Stomach (tissue), 9 donors: ENCODE results near the gene FRMPD2. TPM values are rescaled to one million over a fixed set of nuclear protein-coding genes. Genes with fewer than 3 reads are reported as not detected.

Source experiments
- DNase-seq, 2 donors: peaks; one replicate each; pipeline versions ENCODE4 v3.0.0 to v3.0.0-alpha.2; 2013 to 2019
- H3K27ac ChIP-seq, 5 donors: fragments of 200-600 bp in 4 of 5; sonication (generic) in 4 of 5; one replicate each; pipeline ENCODE4 v1.5.1; 2013 to 2019; ENCODE audit warnings: mild to moderate bottlenecking in 1 of 5, moderate library complexity in 1 of 5
- H3K27me3 ChIP-seq, 3 donors: fragments of 200-600 bp; sonication (generic); one replicate each; pipeline ENCODE4 v1.5.1; 2017 to 2019; ENCODE audit warnings: mixed run types in 1 of 3
- H3K36me3 ChIP-seq, 4 donors: fragments of 200-600 bp; sonication (generic); 1 replicate in 3 of 4; 2 replicates in 1 of 4; pipeline ENCODE4 v1.5.1; 2016 to 2019
- H3K4me1 ChIP-seq, 4 donors: fragments of 200-600 bp; sonication (generic); one replicate each; pipeline ENCODE4 v1.5.1; 2016 to 2019
- H3K4me3 ChIP-seq, 4 donors: fragments of 200-600 bp; sonication (generic) in 3 of 4; one replicate each; pipeline ENCODE4 v1.5.1; 2016 to 2019; ENCODE audit warnings: mild to moderate bottlenecking in 1 of 4
- H3K9me3 ChIP-seq, 4 donors: fragments of 200-600 bp; sonication (generic); one replicate each; pipeline ENCODE4 v1.5.1; 2016 to 2019
- EP300 ChIP-seq: sonication (generic); formaldehyde crosslinking; IDR thresholded peaks from one replicate; pipeline ENCODE4 v1.6.1; 2017; ENCODE audit warnings: antibody characterized with exemption
- POLR2A ChIP-seq, 4 donors: fragments of 450-650 bp; IDR thresholded peaks; one replicate each; pipeline ENCODE4 v1.6.1; 2016; ENCODE audit warnings: antibody characterized with exemption in 4 of 4, control low read depth in 2 of 4, mild to moderate bottlenecking in 1 of 4, moderate library complexity in 1 of 4
- POLR2AphosphoS5 ChIP-seq, 3 donors: sonication (generic); formaldehyde crosslinking; IDR thresholded peaks; one replicate each; pipeline ENCODE4 v1.6.1; 2016; ENCODE audit warnings: antibody characterized with exemption in 3 of 3
- WGBS, 5 donors: extraction: QIAGEN DNeasy Blood & Tissue Kit in 3 of 5; methylation state at CpG; one replicate each; pipeline versions ENCODE4 v1.1.5 to v1.1.7; 2013 to 2018; 5-methylcytosine and 5-hydroxymethylcytosine counted together
- intact Hi-C: fragments of 100-400 bp; cut with DNase I; formaldehyde crosslinking; loops from one replicate; pipeline ENCODE4 v1.15.1; 2023; ENCODE audit warnings: low total_unique reads
- polyA plus RNA-seq, 3 donors: library from polyadenylated mRNA; stranded (reverse); fragments of 200-250 nt; gene quantifications; one replicate each; pipeline ENCODE4 v1.2.3, GENCODE V29; 2013
- total RNA-seq, 5 donors: library from RNA; depleted of rRNA; stranded (reverse); fragments of >200 nt; gene quantifications; one replicate each; pipeline versions ENCODE4 v1.1.0 to v1.2.3, GENCODE V29; 2014 to 2016
- TF ChIP-seq, protein P1 (sequence below), 7 experiments: fragments of 450-650 bp in 4 of 7; fragments of 200-600 bp in 3 of 7; sonication (generic) in 3 of 7; IDR thresholded peaks; one replicate each; pipeline ENCODE4 v1.5.1; 2016 to 2019; ENCODE audit warnings: antibody characterized with exemption in 7 of 7, control low read depth in 2 of 7, mild to moderate bottlenecking in 1 of 7
- donor health status: healthy with polysubstance abuse.
- donor health status: Bipolar disorder and iron deficiency.
- donor health status: healthy.

The FRMPD2 gene
- total and polyA plus RNA-seq, 8 donors, result under 0.01 to 0.15 (median 0.03) TPM; not detected in 4

DNA sequence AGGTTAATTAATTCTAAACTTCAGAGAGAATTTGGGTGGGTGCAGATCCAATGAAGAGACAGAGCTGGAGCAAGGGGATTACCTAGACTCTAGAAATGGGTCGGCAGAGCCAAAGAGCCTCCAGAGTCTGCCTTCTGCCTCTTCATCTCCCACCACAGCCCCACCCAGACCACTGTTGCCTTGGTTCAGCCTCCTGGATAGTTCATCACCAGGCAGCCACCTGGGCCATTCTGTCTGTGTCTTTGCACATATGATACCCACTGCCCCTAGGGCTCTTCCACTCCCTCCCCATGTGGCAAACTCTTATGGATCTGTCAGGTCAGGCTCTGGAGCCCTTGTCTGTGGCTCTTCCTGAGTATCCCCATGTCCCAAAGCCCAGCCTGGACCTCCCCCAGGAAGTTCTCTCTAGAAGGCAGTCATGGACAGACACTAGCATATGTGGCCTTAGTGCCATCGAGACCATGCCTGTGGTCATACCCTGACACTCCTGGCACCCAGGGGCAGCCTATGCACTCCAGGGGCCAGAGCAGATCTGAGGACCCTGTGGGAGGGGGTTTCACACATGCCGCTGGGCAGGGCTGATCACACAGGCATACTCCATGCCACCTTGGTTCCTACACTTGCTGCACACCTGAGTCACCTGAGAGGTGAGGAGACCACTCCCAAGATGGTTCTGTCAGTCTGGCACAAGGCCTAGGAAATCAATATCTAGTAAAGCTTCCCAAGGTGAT is 41.6 kb downstream of the FRMPD2 start:
- Histone ChIP-seq H3K4me3 (no peak overlapping the region), H3K27me3 (peaks cover 0 to 3% (median 0%) of the 10 kb centered on the region in 3 donors), H3K36me3 (no peaks in the 10 kb centered on the region), H3K4me1 (no peaks in the 10 kb centered on the region), H3K27ac (no peak overlapping the region), H3K9me3 (no peaks in the 10 kb centered on the region)
- TF ChIP-seq, protein P1, sequence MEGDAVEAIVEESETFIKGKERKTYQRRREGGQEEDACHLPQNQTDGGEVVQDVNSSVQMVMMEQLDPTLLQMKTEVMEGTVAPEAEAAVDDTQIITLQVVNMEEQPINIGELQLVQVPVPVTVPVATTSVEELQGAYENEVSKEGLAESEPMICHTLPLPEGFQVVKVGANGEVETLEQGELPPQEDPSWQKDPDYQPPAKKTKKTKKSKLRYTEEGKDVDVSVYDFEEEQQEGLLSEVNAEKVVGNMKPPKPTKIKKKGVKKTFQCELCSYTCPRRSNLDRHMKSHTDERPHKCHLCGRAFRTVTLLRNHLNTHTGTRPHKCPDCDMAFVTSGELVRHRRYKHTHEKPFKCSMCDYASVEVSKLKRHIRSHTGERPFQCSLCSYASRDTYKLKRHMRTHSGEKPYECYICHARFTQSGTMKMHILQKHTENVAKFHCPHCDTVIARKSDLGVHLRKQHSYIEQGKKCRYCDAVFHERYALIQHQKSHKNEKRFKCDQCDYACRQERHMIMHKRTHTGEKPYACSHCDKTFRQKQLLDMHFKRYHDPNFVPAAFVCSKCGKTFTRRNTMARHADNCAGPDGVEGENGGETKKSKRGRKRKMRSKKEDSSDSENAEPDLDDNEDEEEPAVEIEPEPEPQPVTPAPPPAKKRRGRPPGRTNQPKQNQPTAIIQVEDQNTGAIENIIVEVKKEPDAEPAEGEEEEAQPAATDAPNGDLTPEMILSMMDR (IDR thresholded peaks at IDR 0.05), result no peak
- TF ChIP-seq EP300 (no peak), POLR2A (IDR thresholded peaks at IDR 0.05) (no peak), POLR2AphosphoS5 (IDR thresholded peaks at IDR 0.05) (no peak)
- WGBS, 5 donors, result 90 to 100% (median 94%) methylated on average over 2 to 3 of the region's 3 CpGs
- intact Hi-C loops, result no loop called here
- no peak for DNase-seq

DNA sequence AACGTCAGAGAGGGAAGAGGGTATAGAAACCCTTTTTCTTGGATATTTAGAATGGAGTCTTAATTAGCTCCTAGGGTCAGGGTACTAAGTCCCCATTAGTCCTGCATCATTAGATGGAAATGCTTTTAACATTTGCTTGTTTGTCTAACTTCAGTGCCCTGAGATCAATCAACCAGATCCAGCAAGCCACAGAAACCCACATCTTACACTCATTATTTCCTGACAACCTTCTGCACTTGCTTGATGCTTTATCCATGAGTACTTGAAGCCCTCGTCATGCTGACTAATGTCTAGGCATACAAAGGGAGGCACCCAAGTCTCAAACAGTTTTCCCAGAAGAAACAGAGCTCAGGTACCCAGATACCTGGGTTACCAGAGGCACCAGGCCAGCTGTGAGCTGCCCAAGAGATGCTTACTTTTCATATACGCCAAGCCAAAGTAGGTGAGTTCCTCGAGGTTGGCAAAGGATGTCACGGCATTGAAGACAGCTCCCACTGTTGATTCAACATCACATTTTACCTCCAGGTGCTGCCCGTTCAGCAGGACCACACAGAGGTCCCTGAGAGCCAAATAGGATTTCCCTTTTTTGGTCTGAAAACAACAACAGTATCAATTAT is 42.7 kb downstream of the FRMPD2 start:
- H3K9me3 ChIP-seq, result no peaks in the 10 kb centered on the region
- no peak overlapping the region for H3K27ac ChIP-seq
- no peaks in the 10 kb centered on the region for H3K36me3 ChIP-seq
- H3K27me3 ChIP-seq, result no peaks in the 10 kb centered on the region
- WGBS, 5 donors, result 57 to 63% (median 61%) methylated on average over 6 of the region's 6 CpGs
- no peak overlapping the region for H3K4me3 ChIP-seq
- no peak for TF ChIP-seq POLR2AphosphoS5 (IDR thresholded peaks at IDR 0.05)
- TF ChIP-seq EP300, result no peak
- no peak for TF ChIP-seq POLR2A (IDR thresholded peaks at IDR 0.05)
- TF ChIP-seq, protein P1 (IDR thresholded peaks at IDR 0.05), result no peak
- no peak for DNase-seq
- no peaks in the 10 kb centered on the region for H3K4me1 ChIP-seq
- intact Hi-C loops, result no loop called here

- H3K36me3 ChIP-seq, result no peaks in the 10 kb centered on the region
- no peaks in the 10 kb centered on the region for H3K4me1 ChIP-seq
- DNase-seq, result no peak
- WGBS, 5 donors, result 72 to 97% (median 82%) methylated on average over 2 of the region's 2 CpGs
- intact Hi-C loops, result no loop called here
- H3K27ac ChIP-seq, result no peak overlapping the region
- no peaks in the 10 kb centered on the region for H3K9me3 ChIP-seq
- H3K4me3 ChIP-seq, result no peak overlapping the region
- no peaks in the 10 kb centered on the region for H3K27me3 ChIP-seq
- no peak for TF ChIP-seq EP300
- TF ChIP-seq, protein P1 (IDR thresholded peaks at IDR 0.05), result no peak
- no peak for TF ChIP-seq POLR2A (IDR thresholded peaks at IDR 0.05)
- no peak for TF ChIP-seq POLR2AphosphoS5 (IDR thresholded peaks at IDR 0.05)
These were observed 43.3 kb downstream of the FRMPD2 start for GRCh38 chr10:48231178-48231577.

- intact Hi-C loops, result no loop called here
- no peaks in the 10 kb centered on the region for H3K9me3 ChIP-seq
- no peak overlapping the region for H3K27ac ChIP-seq
- TF ChIP-seq EP300 (no peak), POLR2AphosphoS5 (IDR thresholded peaks at IDR 0.05) (no peak), POLR2A (IDR thresholded peaks at IDR 0.05) (no peak)
- TF ChIP-seq, protein P1 (IDR thresholded peaks at IDR 0.05), result no peak
- WGBS, 5 donors, result 82 to 89% (median 85%) methylated on average over 6 of the region's 6 CpGs
- DNase-seq, result no peak
- H3K36me3 ChIP-seq, result no peaks in the 10 kb centered on the region
- H3K27me3 ChIP-seq, result peaks cover 0 to 5% (median 0%) of the 10 kb centered on the region in 3 donors
- H3K4me3 ChIP-seq, result no peak overlapping the region
- no peaks in the 10 kb centered on the region for H3K4me1 ChIP-seq
These were observed 47.3 kb downstream of the FRMPD2 start for GRCh38 chr10:48227213-48227612.
